Activated CD4-positive, alpha-beta memory T cell treated with anti-CD3 and anti-CD28 coated beads, Interleukin-2, amount 10 ng/mL, durations not matched to agents 7 days and 5 days (primary cell): ENCODE data around the gene MRLN. TPM values are rescaled to one million over a fixed set of nuclear protein-coding genes. Genes with fewer than 3 reads are reported as not detected.
"Not testable (repeated sequence)": the region's sequence is repeated elsewhere in the genome, so short reads cannot be mapped to it uniquely, and the experiment has no call there.

Source experiments
- CTCF ChIA-PET: fragments of 350-600 bp; sonication (Branson Sonifier 250); formaldehyde crosslinking; loops from one replicate; lab custom pipeline; 2021; ENCODE audit warnings: antibody characterized with exemption, inconsistent platforms; lab: Charles Lee
- POLR2A ChIA-PET: fragments of 350-600 bp; sonication (Branson Sonifier 250); formaldehyde crosslinking; loops from one replicate; lab custom pipeline; 2021; ENCODE audit warnings: antibody characterized with exemption; lab: Charles Lee
- DNase-seq: peaks from one replicate; pipeline ENCODE4 v3.0.0-alpha.2; 2020
- H3K27ac Mint-ChIP-seq: one replicate; pipeline ENCODE4 v1.8.0; 2021; ENCODE audit warnings: mild to moderate bottlenecking, mixed read lengths
- H3K27me3 Mint-ChIP-seq: one replicate; pipeline ENCODE4 v1.8.0; 2021; ENCODE audit warnings: mixed read lengths
- H3K36me3 Mint-ChIP-seq: one replicate; pipeline ENCODE4 v1.8.0; 2021; ENCODE audit warnings: low read depth, mixed read lengths
- H3K4me1 Mint-ChIP-seq: one replicate; pipeline ENCODE4 v1.8.0; 2021; ENCODE audit warnings: mixed read lengths
- H3K4me3 Mint-ChIP-seq: one replicate; pipeline ENCODE4 v1.8.0; 2021; ENCODE audit warnings: mild to moderate bottlenecking, mixed read lengths
- H3K9me3 Mint-ChIP-seq: one replicate; pipeline ENCODE4 v1.8.0; 2021; ENCODE audit warnings: mixed read lengths
- total RNA-seq, 2 experiments: library from RNA; stranded (reverse); gene quantifications; one replicate each; pipeline ENCODE4 v1.2.3, GENCODE V29; 2021

MRLN gene
- total RNA-seq, 2 experiments from 2014 or later, result not detected

GRCh38 chr10:59773088-59773487 is 19.8 kb upstream of the MRLN start:
- POLR2A ChIA-PET, result no interaction called here
- Mint-ChIP-seq H3K36me3 (peaks cover 2% of the 10 kb centered on the region), H3K9me3 (peaks cover 4% of the 10 kb centered on the region), H3K27ac (no peak overlapping the region), H3K4me3 (no peak overlapping the region), H3K27me3 (peaks cover 5% of the 10 kb centered on the region), H3K4me1 (no peaks in the 10 kb centered on the region)
- CTCF ChIA-PET, result no interaction called here
- DNase-seq, result no peak

- no peak overlapping the region for H3K4me3 Mint-ChIP-seq
- H3K27ac Mint-ChIP-seq, result no peak overlapping the region
- ChIA-PET POLR2A (no interaction called here), CTCF (no interaction called here)
- H3K36me3 Mint-ChIP-seq, result no peaks in the 10 kb centered on the region
- no peaks in the 10 kb centered on the region for H3K4me1 Mint-ChIP-seq
- H3K27me3 Mint-ChIP-seq, result peaks cover 5% of the 10 kb centered on the region
- DNase-seq, result no peak
- H3K9me3 Mint-ChIP-seq, result no peaks in the 10 kb centered on the region
These were observed 18.0 kb upstream of the MRLN start for GRCh38 chr10:59771162-59771807.

GRCh38 chr10:59770689-59771088 is 17.4 kb upstream of the MRLN start:
- Mint-ChIP-seq H3K4me3 (no peak overlapping the region), H3K27me3 (peaks cover 5% of the 10 kb centered on the region), H3K27ac (no peak overlapping the region), H3K36me3 (no peaks in the 10 kb centered on the region), H3K9me3 (no peaks in the 10 kb centered on the region), H3K4me1 (no peaks in the 10 kb centered on the region)
- no peak for DNase-seq
- CTCF ChIA-PET, result no interaction called here
- POLR2A ChIA-PET, result no interaction called here

GRCh38 chr10:59762505-59762904 is 9.2 kb upstream of the MRLN start:
- CTCF ChIA-PET, result no interaction called here
- POLR2A ChIA-PET, result no interaction called here
- H3K4me3 Mint-ChIP-seq, result no peak overlapping the region
- no peaks in the 10 kb centered on the region for H3K4me1 Mint-ChIP-seq
- H3K27ac Mint-ChIP-seq, result no peak overlapping the region
- no peaks in the 10 kb centered on the region for H3K27me3 Mint-ChIP-seq
- DNase-seq, result no peak
- H3K36me3 Mint-ChIP-seq, result no peaks in the 10 kb centered on the region
- H3K9me3 Mint-ChIP-seq, result no peaks in the 10 kb centered on the region

- Mint-ChIP-seq H3K4me1 (no peaks in the 10 kb centered on the region), H3K4me3 (no peak overlapping the region), H3K36me3 (no peaks in the 10 kb centered on the region), H3K27ac (no peak overlapping the region), H3K9me3 (no peaks in the 10 kb centered on the region), H3K27me3 (no peaks in the 10 kb centered on the region)
- ChIA-PET POLR2A (no interaction called here), CTCF (no interaction called here)
- DNase-seq, result no peak
These were observed 4.7 kb upstream of the MRLN start for GRCh38 chr10:59757966-59758365.

- ChIA-PET POLR2A (no interaction called here), CTCF (no interaction called here)
These were observed 1.7 kb upstream of the MRLN start for GRCh38 chr10:59754951-59755350.

GRCh38 chr10:59752278-59752940 is 846 bp downstream of the MRLN start:
- ChIA-PET CTCF (no interaction called here), POLR2A (no interaction called here)
- no peaks in the 10 kb centered on the region for H3K36me3 Mint-ChIP-seq
- H3K9me3 Mint-ChIP-seq, result no peaks in the 10 kb centered on the region
- no peak overlapping the region for H3K27ac Mint-ChIP-seq
- H3K4me3 Mint-ChIP-seq, result no peak overlapping the region
- no peaks in the 10 kb centered on the region for H3K4me1 Mint-ChIP-seq
- no peak for DNase-seq
- H3K27me3 Mint-ChIP-seq, result peaks cover 10% of the 10 kb centered on the region

More at GRCh38 chr10:59754951-59755350, 1.7 kb upstream of the MRLN start:
- H3K4me1 Mint-ChIP-seq, result no peaks in the 10 kb centered on the region
- H3K27me3 Mint-ChIP-seq, result peaks cover 10% of the 10 kb centered on the region
- H3K36me3 Mint-ChIP-seq, result no peaks in the 10 kb centered on the region
- no peaks in the 10 kb centered on the region for H3K9me3 Mint-ChIP-seq
- no peak for DNase-seq
- no peak overlapping the region for H3K4me3 Mint-ChIP-seq
- no peak overlapping the region for H3K27ac Mint-ChIP-seq

GRCh38 chr10:59750155-59750945 is 2.9 kb downstream of the MRLN start:
- no peaks in the 10 kb centered on the region for H3K4me1 Mint-ChIP-seq
- CTCF ChIA-PET, result no interaction called here
- no peaks in the 10 kb centered on the region for H3K9me3 Mint-ChIP-seq
- POLR2A ChIA-PET, result no interaction called here
- H3K27me3 Mint-ChIP-seq, result peaks cover 12% of the 10 kb centered on the region
- no peak overlapping the region for H3K4me3 Mint-ChIP-seq
- no peaks in the 10 kb centered on the region for H3K36me3 Mint-ChIP-seq
- DNase-seq, result no peak
- H3K27ac Mint-ChIP-seq, result no peak overlapping the region

GRCh38 chr10:59748834-59749233 is 4.4 kb downstream of the MRLN start:
- H3K27me3 Mint-ChIP-seq, result peaks cover 12% of the 10 kb centered on the region
- CTCF ChIA-PET, result no interaction called here

GRCh38 chr10:59745163-59745650 is 8.0 kb downstream of the MRLN start:
- Mint-ChIP-seq H3K36me3 (no peaks in the 10 kb centered on the region), H3K9me3 (peaks cover 2% of the 10 kb centered on the region), H3K4me3 (no peak overlapping the region), H3K27me3 (peaks cover 2% of the 10 kb centered on the region), H3K27ac (no peak overlapping the region), H3K4me1 (no peaks in the 10 kb centered on the region)
- POLR2A ChIA-PET, result no interaction called here
- DNase-seq, result no peak
- CTCF ChIA-PET, result no interaction called here

More at GRCh38 chr10:59748834-59749233, 4.4 kb downstream of the MRLN start:
- POLR2A ChIA-PET, result no interaction called here
- no peak overlapping the region for H3K4me3 Mint-ChIP-seq
- peaks cover 2% of the 10 kb centered on the region for H3K9me3 Mint-ChIP-seq
- DNase-seq, result no peak
- no peak overlapping the region for H3K27ac Mint-ChIP-seq
- no peaks in the 10 kb centered on the region for H3K4me1 Mint-ChIP-seq
- no peaks in the 10 kb centered on the region for H3K36me3 Mint-ChIP-seq

GRCh38 chr10:59744762-59745161 is 8.5 kb downstream of the MRLN start:
- DNase-seq, H3K4me3 Mint-ChIP-seq, H3K27me3 Mint-ChIP-seq, H3K9me3 Mint-ChIP-seq, H3K4me1 Mint-ChIP-seq, CTCF ChIA-PET, H3K36me3 Mint-ChIP-seq, H3K27ac Mint-ChIP-seq, POLR2A ChIA-PET: not testable (repeated sequence)

- H3K27ac Mint-ChIP-seq, DNase-seq, POLR2A ChIA-PET, H3K27me3 Mint-ChIP-seq, H3K4me3 Mint-ChIP-seq, H3K4me1 Mint-ChIP-seq, H3K9me3 Mint-ChIP-seq, CTCF ChIA-PET, H3K36me3 Mint-ChIP-seq: not testable (repeated sequence)
These were observed 9.1 kb downstream of the MRLN start for GRCh38 chr10:59744156-59744555.

- DNase-seq, result no peak
- H3K36me3 Mint-ChIP-seq, result no peaks in the 10 kb centered on the region
- ChIA-PET POLR2A (no interaction called here), CTCF (no interaction called here)
- peaks cover 7% of the 10 kb centered on the region for H3K27me3 Mint-ChIP-seq
- no peak overlapping the region for H3K27ac Mint-ChIP-seq
- H3K4me1 Mint-ChIP-seq, result no peaks in the 10 kb centered on the region
- H3K4me3 Mint-ChIP-seq, result no peak overlapping the region
- H3K9me3 Mint-ChIP-seq, result peaks cover 2% of the 10 kb centered on the region
These were observed 11.7 kb downstream of the MRLN start for GRCh38 chr10:59741583-59741982.
